Measurements from ENCODE around the gene TIE1. TPM values are rescaled to one million over a fixed set of nuclear protein-coding genes. Genes with fewer than 3 reads are reported as not detected.

Gene TIE1
- total RNA-seq, 1 experiment from 2014 or later, result not detected

- Histone ChIP-seq H3K9me2 (ENCODE audit: insufficient read depth) (no peaks in the 10 kb centered on the region), H3K4me2 (no peak overlapping the region), H3K79me2 (ENCODE audit: low read depth) (no peaks in the 10 kb centered on the region; the same call in 1 of the 2 replicates), H3F3A (ENCODE audit: insufficient read depth, low read depth) (peaks cover 27% of the 10 kb centered on the region; the same call in 1 of the 2 replicates), H3K36me3 (ENCODE audit: low read depth) (no peaks in the 10 kb centered on the region), H3K4me3 (no peak overlapping the region), H3K27me3 (ENCODE audit: insufficient read depth, low read depth) (no peaks in the 10 kb centered on the region), H3K9me3 (ENCODE audit: insufficient read depth, low read depth) (no peaks in the 10 kb centered on the region), H2AFZ (no peak overlapping the region), H3K27ac (no peak overlapping the region), H4K20me1 (ENCODE audit: insufficient read depth) (no peaks in the 10 kb centered on the region), H3K4me1 (replicated peaks; ENCODE audit: insufficient read depth) (peaks cover 25% of the 10 kb centered on the region)
- TF ChIP-seq CTCF (conservative IDR thresholded peaks at IDR 0.05) (no peak), EZH2 (IDR thresholded peaks at IDR 0.05; ENCODE audit: low read depth) (no peak)
- ChIA-PET CTCF (interaction anchor here (0.7 kb wide), 1 partner anchor 67 kb away, joined by 6 read pairs; no protein-coding TSS in a partner anchor), POLR2A (ENCODE audit: unreplicated experiment) (no interaction called here)
- no TSS peak for BruUV-seq (replicated peaks)
- DNase-seq, result no peak
- intact Hi-C loops (cut with micrococcal nuclease; ENCODE audit: unreplicated experiment), result no loop called here
Measured at GRCh38 chr1:43273708-43274107, 27.1 kb upstream of the TIE1 start.

GRCh38 chr1:43274125-43274803, 26.5 kb upstream of the TIE1 start:
- no peak overlapping the region for H3K4me3 ChIP-seq

GRCh38 chr1:43274804-43275180, 26.0 kb upstream of the TIE1 start:
- no peak for DNase-seq
- no peaks in the 10 kb centered on the region for H3K27me3 ChIP-seq (ENCODE audit: insufficient read depth, low read depth)
- BruUV-seq (replicated peaks), result no TSS peak
- no peaks in the 10 kb centered on the region for H3K36me3 ChIP-seq (ENCODE audit: low read depth)
- no peak overlapping the region for H2AFZ ChIP-seq
- H3K27ac ChIP-seq, result no peak overlapping the region; the same call in 1 of the 2 replicates
- no peaks in the 10 kb centered on the region for H3K9me3 ChIP-seq (ENCODE audit: insufficient read depth, low read depth)
- TF ChIP-seq CTCF (conservative IDR thresholded peaks at IDR 0.05) (no peak), EZH2 (IDR thresholded peaks at IDR 0.05; ENCODE audit: low read depth) (no peak)
- peaks cover 26% of the 10 kb centered on the region; the same call in 1 of the 2 replicates for H3F3A ChIP-seq (ENCODE audit: insufficient read depth, low read depth)
- ChIA-PET POLR2A (ENCODE audit: unreplicated experiment) (interaction anchor here (0.9 kb wide), 1 partner anchor 11 kb away, joined by 4 read pairs; the partner anchor contains the start of gene C1orf210), CTCF (interaction anchor here (0.5 kb wide), 1 partner anchor 281 kb away, joined by 4 read pairs; no protein-coding TSS in a partner anchor)
- intact Hi-C loops (cut with micrococcal nuclease; ENCODE audit: unreplicated experiment), result no loop called here
- H3K4me1 ChIP-seq (replicated peaks; ENCODE audit: insufficient read depth), result peaks cover 16% of the 10 kb centered on the region
- H3K4me3 ChIP-seq, result no peak overlapping the region
- no peaks in the 10 kb centered on the region for H4K20me1 ChIP-seq (ENCODE audit: insufficient read depth)
- H3K79me2 ChIP-seq (ENCODE audit: low read depth), result no peaks in the 10 kb centered on the region; the same call in 1 of the 2 replicates
- no peaks in the 10 kb centered on the region for H3K9me2 ChIP-seq (ENCODE audit: insufficient read depth)
- H3K4me2 ChIP-seq, result no peak overlapping the region

More at GRCh38 chr1:43274125-43274803, 26.5 kb upstream of the TIE1 start:
- TF ChIP-seq EZH2 (IDR thresholded peaks at IDR 0.05; ENCODE audit: low read depth) (no peak), CTCF (conservative IDR thresholded peaks at IDR 0.05) (no peak)
- peak; percentile 31 to 52 for DNase-seq
- Histone ChIP-seq H3K79me2 (ENCODE audit: low read depth) (no peaks in the 10 kb centered on the region; the same call in 1 of the 2 replicates), H4K20me1 (ENCODE audit: insufficient read depth) (no peaks in the 10 kb centered on the region), H3K27me3 (ENCODE audit: insufficient read depth, low read depth) (no peaks in the 10 kb centered on the region), H2AFZ (no peak overlapping the region), H3K27ac (no peak overlapping the region; the same call in 1 of the 2 replicates), H3F3A (ENCODE audit: insufficient read depth, low read depth) (peaks cover 27% of the 10 kb centered on the region; the same call in 1 of the 2 replicates), H3K9me3 (ENCODE audit: insufficient read depth, low read depth) (no peaks in the 10 kb centered on the region), H3K4me1 (replicated peaks; ENCODE audit: insufficient read depth) (peaks cover 22% of the 10 kb centered on the region), H3K4me2 (no peak overlapping the region; the same call in 1 of the 2 replicates), H3K36me3 (ENCODE audit: low read depth) (no peaks in the 10 kb centered on the region), H3K9me2 (ENCODE audit: insufficient read depth) (no peaks in the 10 kb centered on the region)
- ChIA-PET CTCF (interaction anchor here (0.7 kb wide), 1 partner anchor 67 kb away, joined by 6 read pairs; no protein-coding TSS in a partner anchor), POLR2A (ENCODE audit: unreplicated experiment) (interaction anchor here (0.9 kb wide), 1 partner anchor 11 kb away, joined by 4 read pairs; the partner anchor contains the start of gene C1orf210)
- no TSS peak for BruUV-seq (replicated peaks)
- intact Hi-C loops (cut with micrococcal nuclease; ENCODE audit: unreplicated experiment), result no loop called here
